Measurements from ENCODE around the gene PRKAR2B.
"Not testable (repeated sequence)": the region's sequence is repeated elsewhere in the genome, so short reads cannot be mapped to it uniquely, and the experiment has no call there.

DNA sequence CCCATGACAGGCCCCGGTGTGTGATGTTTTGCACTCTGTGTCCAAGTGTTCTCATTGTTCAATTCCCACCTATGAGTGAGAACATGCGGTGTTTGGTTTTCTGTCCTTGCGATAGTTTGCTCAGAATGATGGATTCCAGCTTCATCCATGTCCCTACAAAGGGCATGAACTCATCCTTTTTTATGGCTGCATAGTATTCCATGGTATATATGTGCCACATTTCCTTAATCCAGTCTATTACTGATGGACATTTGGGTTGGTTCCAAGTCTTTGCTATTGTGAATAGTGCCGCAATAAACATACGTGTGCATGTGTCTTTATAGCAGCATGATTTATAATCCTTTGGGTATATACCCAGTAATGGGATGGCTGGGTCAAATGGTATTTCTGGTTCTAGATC, 49.2 kb downstream of the PRKAR2B start:
- TF ChIP-seq POLR2A (IDR thresholded peaks at IDR 0.05) = not testable (repeated sequence)
- TF ChIP-seq, protein P1, sequence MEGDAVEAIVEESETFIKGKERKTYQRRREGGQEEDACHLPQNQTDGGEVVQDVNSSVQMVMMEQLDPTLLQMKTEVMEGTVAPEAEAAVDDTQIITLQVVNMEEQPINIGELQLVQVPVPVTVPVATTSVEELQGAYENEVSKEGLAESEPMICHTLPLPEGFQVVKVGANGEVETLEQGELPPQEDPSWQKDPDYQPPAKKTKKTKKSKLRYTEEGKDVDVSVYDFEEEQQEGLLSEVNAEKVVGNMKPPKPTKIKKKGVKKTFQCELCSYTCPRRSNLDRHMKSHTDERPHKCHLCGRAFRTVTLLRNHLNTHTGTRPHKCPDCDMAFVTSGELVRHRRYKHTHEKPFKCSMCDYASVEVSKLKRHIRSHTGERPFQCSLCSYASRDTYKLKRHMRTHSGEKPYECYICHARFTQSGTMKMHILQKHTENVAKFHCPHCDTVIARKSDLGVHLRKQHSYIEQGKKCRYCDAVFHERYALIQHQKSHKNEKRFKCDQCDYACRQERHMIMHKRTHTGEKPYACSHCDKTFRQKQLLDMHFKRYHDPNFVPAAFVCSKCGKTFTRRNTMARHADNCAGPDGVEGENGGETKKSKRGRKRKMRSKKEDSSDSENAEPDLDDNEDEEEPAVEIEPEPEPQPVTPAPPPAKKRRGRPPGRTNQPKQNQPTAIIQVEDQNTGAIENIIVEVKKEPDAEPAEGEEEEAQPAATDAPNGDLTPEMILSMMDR (IDR thresholded peaks at IDR 0.05) = not testable (repeated sequence)
